HG03520 (cell line): Measurements from ENCODE around the gene IGSF22.
A peak's percentile ranks its signal among the peaks of the same experiment; 100 is the strongest.

Experiments used
- ATAC-seq: cut with Tn5 transposase; IDR thresholded peaks from one replicate; pipeline ENCODE4 v1.9.1; 2021; ENCODE audit warnings: mild to moderate bottlenecking, moderate library complexity; ENCODE audit not compliant: unreplicated experiment

Gene IGSF22

GRCh38 chr11:18714443-18714780 is 11.6 kb downstream of the IGSF22 start:
- ATAC-seq = no peak

GRCh38 chr11:18713646-18714442 is 12.1 kb downstream of the IGSF22 start:
- ATAC-seq = no peak

- no peak for ATAC-seq
Observed at GRCh38 chr11:18710545-18710944, 15.4 kb downstream of the IGSF22 start.

- ATAC-seq = no peak
Observed at GRCh38 chr11:18709414-18709813, 16.6 kb downstream of the IGSF22 start.

GRCh38 chr11:18707811-18708340 is 18.1 kb downstream of the IGSF22 start:
- ATAC-seq = no peak

- ATAC-seq = peak; percentile 66
Observed at GRCh38 chr11:18706330-18707243, 19.4 kb downstream of the IGSF22 start.

GRCh38 chr11:18705651-18706281 is 20.2 kb downstream of the IGSF22 start:
- no peak for ATAC-seq

- no peak for ATAC-seq
Observed at GRCh38 chr11:18704698-18705097, 21.3 kb downstream of the IGSF22 start.

- ATAC-seq = no peak
Observed at GRCh38 chr11:18704045-18704645, 21.8 kb downstream of the IGSF22 start.

GRCh38 chr11:18703001-18703763 is 22.8 kb downstream of the IGSF22 start:
- ATAC-seq = no peak

GRCh38 chr11:18701614-18702216 is 24.3 kb downstream of the IGSF22 start:
- ATAC-seq = no peak

- ATAC-seq = no peak
Observed at GRCh38 chr11:18700872-18701271, 25.1 kb downstream of the IGSF22 start.

GRCh38 chr11:18700375-18700774 is 25.6 kb downstream of the IGSF22 start:
- no peak for ATAC-seq

- no peak for ATAC-seq
Observed at GRCh38 chr11:18699848-18700261, 26.1 kb downstream of the IGSF22 start.

- ATAC-seq = no peak
Observed at GRCh38 chr11:18699269-18699596, 26.8 kb downstream of the IGSF22 start.

- peak; percentile 92 for ATAC-seq
Observed at GRCh38 chr11:18698341-18699268, 27.4 kb downstream of the IGSF22 start, which contains the start of gene TMEM86A. TMEM86A (plus strand) TSS chr11:18698779; CDS start chr11:18698887, 108 bp downstream.

- ATAC-seq = no peak
Observed at GRCh38 chr11:18697576-18697975, 28.4 kb downstream of the IGSF22 start.

GRCh38 chr11:18696638-18697225 is 29.3 kb downstream of the IGSF22 start:
- no peak for ATAC-seq
